Activated CD4-positive, alpha-beta T cell treated with anti-CD3 and anti-CD28 coated beads for 4 hours (primary cell): ENCODE data around the gene TREX2.

Experiments
- DNase-seq, 2 donors: peaks; one replicate each; pipeline ENCODE4 v3.0.0-alpha.2; 2020

The TREX2 gene

DNA sequence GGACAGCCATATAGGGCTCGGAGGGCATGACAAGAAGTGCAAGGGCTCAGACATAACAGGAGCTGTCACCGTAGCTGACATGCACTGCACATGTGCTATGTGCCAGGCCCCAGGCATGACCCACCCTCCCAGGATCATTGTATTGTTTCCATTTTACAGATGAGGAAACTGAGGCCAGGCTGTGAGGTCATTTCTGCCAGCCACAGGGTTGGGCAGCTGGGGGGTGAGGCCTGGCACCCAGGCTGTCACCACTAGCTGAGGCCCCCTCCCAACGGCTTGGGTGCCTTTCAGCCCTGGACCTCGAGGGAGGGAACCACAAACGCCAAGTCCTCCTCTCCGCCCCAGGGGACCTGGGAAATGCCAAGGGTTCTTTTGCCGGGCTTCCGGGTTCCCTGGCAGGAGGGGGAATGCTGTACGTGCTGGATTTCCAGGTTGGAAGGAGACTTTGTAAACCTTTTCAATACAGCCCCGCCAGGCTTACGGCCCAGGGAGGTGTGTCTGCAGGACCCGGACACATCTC lies 12.6 kb downstream of the TREX2 start:
- no peak for DNase-seq

DNA sequence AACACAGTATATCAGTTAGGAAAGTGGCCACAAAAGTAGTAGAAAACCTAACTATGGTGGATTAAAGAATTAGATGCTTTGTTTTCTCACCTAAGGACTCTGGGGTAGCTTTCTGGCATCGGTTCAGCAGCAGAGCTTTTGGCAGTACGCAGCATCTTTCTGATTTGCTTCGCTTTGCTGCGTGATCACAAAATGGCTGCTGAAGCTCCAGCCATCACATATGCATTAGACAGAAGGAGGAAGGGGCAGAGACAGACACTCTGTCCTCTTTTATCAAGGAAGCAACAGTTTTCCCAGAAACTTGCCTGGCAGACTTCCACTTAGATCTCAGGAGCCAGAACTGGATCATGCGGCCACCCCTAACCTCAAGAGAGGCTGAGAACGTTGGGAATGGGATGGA lies 15.1 kb downstream of the TREX2 start:
- DNase-seq: no peak

DNA sequence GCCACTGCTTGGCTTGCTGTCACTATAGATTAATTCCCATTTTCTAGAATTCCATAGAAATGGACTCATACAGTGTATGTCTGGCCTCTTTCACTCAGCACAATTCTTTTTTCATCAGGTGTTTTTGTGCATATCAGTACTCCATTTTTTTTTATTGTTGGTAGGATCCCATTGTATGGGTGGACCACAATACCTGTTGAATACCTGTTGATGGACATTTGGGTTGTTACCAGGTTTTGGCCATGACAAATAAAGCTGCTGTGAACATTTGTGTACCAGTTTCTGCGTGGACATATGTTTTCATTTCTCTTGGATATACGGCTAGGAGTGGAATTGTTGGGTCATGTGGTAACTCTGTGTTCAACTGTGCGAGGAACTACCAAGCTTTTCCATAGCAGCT lies 19.7 kb downstream of the TREX2 start:
- DNase-seq: no peak

DNA sequence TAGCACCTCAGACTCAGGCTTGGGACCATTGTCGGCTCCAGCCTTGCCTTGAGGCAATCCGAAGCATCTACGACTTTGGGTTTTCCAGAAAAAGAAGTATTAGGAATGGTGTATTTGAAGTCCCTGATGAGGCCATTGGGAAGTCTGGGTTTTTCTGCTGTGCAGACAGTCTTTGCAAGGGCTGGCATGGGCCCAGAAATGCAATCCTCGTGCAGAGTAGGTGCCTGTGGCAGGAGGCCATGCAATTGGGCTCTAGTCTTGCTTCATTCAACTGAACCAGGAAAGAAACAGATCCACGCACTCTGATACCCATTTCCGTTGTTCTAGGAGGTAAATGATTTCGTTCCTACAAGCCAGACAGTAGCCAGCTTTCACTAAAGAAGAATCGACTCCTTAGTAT lies 22.2 kb downstream of the TREX2 start:
- DNase-seq: no peak

DNA sequence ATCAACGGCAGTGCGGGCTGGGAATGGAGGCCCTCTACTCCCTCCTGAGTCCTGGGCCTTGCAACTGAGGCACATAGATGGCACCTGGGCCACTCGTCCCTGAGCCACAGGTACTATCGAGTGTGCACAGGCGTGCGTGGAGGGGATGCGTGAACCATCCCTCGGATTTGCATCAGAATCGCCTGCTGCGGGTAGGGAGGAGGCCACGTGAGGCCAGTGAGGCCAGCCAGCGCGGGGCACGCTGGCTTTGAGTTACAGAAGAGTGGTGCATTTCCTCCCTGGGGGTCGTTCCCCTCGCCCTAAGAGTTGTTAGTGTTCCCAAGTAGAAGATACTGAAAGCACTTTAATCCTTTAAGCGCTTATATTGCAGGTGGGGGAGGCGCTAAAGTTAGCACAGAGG lies 24.0 kb downstream of the TREX2 start:
- DNase-seq: no peak

DNA sequence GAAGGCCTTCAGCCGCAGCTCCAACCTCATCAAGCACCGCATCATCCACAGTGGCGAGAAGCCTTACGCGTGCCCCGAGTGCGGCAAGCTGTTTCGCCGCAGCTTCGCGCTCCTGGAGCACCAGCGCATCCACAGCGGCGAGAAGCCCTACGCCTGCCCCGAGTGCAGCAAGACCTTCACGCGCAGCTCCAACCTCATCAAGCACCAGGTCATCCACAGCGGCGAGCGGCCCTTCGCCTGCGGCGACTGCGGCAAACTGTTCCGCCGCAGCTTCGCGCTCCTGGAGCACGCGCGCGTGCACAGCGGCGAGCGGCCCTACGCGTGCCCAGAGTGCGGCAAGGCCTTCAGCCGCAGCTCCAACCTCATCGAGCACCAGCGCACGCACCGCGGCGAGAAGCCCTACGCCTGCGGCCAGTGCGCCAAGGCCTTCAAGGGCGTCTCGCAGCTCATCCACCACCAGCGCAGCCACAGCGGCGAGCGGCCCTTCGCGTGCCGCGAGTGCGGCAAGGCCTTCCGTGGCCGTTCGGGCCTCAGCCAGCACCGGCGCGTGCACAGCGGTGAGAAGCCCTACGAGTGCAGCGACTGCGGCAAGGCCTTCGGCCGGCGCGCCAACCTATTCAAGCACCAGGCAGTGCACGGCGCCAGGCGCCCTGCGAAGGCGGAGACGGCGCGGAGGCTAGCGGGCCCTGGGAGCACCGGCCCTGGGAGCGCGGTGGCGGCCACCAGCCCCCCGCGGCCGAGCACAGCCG lies 24.8 kb downstream of the TREX2 start:
- DNase-seq: no peak

DNA sequence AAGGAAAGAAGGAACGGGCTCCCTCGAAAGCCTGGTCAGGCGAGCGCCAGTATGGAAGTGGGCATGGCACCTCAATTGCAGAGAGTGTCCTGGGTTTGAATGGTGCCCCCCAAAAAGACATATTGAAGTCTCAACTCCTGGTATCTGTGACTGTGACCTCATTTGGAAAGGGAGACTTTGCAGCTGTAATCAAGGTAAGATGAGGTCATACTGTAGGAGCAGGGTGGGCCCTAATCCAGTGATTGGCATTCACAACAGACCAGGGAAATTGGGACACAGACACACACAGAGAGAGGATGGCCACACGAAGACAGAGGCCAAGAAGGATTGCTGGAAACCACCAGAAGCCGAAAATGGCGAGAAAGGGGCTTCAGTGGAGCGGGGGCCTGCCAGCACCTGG lies 28.2 kb downstream of the TREX2 start:
- no peak for DNase-seq

DNA sequence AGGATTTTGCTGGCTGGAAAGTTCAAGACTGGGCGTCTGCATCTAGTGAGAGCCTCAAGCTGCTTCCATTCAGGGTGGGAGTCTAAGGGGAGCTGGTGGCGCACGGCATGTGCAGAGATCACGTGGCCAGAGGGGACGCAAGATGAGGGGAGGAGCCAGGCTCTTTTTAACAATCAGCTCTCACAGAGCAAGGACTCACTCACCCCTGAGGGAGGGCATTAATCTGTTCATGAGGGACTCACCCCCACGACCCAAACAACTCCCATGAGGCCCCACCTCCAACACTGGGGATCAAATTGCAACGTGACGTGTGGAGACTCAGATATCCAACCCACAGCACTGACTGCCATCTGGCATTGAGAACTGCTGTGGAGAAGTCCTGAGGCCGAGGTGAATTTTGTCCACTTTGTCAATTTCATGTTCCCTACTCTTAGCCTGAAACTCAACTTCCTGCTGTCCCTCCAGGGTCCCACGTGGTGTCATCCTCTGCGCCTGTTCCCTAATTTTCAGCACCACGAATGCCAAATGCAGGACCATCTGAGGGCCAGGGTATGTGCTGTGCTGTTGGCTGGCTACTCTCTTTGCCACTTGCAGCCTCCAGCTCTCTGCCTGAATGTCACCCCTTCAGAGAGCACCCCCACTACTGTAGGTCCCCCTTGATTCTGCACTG lies 28.9 kb downstream of the TREX2 start:
- DNase-seq: no peak

DNA sequence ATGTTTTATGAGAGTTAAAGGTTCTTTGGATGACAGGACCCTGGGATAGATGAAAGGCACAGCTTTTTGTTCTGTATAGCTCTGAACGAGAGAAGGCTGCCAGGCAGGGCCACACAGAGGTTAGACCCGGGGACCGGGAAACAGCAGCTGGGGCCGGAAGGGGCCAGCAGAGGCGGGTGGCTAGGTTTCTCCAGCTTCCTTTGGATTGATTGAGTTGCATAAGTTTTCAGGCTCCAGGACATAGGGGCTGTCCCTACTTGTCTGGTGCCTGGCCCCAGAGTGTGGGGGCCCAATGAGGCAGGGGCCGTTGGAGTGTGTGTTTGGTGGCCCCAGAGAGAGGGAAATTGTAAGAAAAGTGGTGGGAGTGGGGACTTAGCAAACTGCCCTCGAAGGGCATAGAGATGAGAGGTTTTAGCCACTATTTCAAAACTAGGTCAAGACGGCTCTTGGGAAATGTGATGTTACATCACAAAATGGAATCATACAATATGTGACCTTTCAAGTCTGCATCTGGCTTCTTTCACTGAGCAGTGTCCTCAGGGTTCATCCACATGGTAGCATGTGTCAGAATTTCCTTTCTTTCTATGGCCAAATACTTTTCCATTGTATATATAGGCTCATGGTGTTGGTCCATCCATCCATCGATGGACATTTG lies 30.9 kb downstream of the TREX2 start:
- DNase-seq: no peak

DNA sequence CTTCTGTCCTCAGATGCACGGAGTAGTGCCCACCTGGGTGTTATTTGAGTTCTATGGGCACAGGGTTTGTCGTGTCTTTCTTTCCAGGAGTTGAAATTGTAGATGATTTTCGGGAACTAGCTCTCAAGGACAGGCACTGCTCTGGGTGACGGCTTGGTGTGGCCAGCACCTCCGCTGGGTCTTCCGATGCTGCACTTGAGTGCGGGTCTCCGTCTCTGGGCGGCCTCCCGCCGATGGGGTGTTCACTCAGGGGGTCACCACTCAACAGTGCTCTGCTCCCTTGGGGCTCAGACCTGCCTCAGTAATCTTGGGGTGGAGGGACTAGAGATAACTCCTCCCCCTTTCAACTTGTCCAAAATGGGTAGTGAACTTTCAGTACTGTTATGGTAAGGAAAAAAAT lies 32.1 kb downstream of the TREX2 start:
- DNase-seq: no peak

DNA sequence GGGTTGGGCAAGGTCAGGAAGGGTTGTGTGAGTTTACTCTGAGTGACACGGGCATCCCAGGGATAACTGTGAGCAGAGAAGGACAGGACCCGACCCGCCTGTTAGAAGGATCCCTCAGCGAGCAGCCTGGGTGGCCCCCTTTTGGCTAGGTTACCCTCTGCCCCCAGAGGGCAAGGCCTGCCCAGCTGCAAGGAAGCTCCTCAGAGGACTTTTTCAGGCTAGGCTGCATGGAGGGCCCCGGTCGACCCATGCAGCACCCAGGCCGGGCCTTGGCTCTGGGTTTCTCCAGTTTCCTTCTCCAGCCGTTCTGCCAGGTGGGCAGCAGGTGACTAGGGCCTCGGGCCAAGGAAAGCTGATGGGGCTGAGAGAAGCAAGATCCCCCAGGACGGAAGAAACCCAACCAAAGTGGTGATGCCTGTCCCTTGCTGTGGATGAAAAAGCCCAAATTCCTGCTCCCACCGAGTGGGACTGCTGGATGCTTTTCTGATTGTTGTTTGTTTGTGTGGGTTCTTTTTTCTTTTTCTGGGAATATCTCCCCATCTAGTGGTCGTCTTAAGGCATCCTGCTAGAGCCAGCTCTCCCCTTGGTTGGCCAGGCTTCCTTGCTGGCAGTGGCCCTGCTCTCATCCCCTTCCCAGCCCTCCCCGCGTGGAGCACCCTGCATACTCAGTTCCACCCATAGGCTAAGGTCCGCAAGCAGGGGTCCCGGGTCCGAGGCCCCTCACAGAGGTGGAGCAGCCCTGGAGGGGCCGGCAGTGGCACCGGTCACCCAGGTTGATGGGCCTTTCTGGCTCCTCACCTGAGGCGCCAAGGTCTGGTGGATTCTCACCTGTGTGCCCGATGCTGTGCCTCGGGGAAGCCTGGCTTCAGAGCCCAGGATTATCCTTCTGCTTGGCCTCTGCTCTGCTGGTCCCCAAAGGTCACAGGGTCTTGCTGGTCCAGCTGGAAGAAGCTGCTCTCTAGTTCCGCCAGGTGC lies 32.8 kb downstream of the TREX2 start:
- no peak for DNase-seq

DNA sequence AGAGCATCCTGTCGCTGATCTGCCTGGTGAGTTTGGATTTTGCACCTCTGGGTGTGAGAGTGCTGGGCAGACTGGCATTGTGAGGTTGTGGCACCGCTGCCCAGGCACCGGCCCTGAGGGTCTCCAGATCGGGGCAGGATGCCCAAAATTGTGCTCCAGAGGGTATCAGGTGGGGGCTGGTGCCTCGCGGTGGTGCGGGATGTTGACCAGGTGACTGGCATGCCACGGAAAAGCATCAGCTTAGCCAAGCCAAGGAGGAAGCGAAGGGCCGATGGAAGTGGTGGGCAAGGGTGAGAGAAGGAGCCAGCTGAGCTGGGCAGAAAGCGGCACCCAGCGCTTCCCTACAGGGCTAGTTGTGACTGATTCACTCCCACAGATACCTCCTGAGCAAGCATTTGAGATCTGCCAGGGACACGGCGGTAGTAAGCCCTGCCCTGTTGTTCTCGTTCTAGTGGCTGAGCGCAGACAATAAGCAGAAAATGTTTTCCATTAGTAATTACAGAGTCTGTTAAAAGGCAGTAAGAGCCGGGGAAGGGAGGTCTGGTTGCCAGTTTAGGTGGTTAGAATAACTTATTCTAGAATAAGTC lies 33.8 kb downstream of the TREX2 start:
- DNase-seq: no peak

DNA sequence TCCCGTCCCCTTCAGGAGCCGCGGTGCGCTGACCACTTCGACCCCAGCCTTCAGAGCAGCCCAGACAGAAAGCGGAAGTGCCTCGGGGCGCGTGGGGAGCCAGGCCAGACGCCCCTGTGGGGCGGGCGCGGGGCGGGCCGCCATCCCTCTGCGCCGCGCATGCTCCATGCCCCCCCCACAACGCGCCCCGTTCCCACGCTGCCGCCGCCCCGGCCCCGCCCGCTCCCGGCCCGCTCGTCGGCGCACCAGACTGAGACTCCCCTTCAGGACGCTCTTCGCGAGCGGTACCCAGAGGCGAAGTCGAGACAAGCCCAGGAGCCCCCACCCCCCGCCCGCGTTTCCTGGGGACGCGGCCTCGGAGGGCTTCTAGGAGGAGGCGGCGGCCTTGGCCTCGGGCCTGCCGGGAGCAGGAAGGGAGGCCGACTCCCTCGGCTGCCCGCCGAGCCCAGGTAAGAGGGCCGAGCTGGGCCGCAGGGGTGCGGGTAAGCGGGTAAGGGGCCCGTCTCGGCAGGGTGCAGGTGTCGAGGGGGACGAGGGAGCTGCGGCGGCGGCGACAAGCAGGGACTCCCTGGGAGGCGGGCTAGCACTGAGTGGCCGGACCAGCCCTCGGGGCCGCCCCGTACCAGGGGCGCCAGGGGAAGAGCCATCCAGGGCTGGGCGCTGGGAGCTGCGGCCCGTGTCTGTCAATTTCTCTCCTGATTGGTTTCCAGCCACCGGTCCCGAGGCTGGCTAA lies 34.4 kb downstream of the TREX2 start, which contains the start of gene ZFP92:
ZFP92 (plus strand) TSS at position 218 of the 733 bp plus-strand sequence. CDS start 6,851 bp downstream, outside the sequence.
- DNase-seq: peak; percentile 35 to 41

DNA sequence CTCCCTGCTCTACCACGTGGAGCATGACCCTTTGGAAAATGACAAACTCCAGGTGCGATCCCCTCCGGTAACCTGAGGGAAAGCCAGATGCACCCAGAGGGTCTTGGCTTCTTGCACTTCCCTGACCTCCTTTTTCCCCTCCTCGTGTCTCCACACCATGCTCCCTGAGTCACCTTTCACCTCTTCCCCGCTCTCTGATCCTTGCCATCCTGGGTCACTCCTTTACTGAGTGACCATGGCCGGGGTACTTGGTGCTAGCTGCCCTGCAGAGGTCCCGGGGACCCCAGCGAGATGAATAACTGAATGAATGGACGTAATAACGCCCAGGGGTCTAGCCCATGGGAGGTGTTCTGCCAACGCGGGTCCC lies 35.0 kb downstream of the TREX2 start:
- DNase-seq: no peak

DNA sequence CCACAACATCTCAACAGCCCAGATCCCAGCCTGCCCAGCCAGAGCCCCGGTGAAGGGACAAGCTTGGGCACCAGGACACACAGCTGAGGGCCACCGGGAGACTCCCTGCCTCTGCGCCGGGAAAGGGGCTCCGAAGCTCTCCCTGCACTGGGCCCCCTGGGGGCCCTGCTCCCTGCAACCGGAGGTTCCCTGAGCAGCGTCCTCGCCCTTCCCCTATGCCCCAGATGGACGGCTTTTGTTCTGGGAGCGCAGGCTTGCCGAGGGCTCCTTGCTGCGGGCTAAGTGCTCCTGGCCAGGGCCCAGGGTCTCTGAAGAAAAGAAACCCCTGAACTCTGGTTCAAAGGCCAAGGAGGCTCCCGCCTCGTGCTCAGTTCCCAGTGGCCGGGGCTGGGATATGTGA lies 35.5 kb downstream of the TREX2 start:
- DNase-seq: no peak

DNA sequence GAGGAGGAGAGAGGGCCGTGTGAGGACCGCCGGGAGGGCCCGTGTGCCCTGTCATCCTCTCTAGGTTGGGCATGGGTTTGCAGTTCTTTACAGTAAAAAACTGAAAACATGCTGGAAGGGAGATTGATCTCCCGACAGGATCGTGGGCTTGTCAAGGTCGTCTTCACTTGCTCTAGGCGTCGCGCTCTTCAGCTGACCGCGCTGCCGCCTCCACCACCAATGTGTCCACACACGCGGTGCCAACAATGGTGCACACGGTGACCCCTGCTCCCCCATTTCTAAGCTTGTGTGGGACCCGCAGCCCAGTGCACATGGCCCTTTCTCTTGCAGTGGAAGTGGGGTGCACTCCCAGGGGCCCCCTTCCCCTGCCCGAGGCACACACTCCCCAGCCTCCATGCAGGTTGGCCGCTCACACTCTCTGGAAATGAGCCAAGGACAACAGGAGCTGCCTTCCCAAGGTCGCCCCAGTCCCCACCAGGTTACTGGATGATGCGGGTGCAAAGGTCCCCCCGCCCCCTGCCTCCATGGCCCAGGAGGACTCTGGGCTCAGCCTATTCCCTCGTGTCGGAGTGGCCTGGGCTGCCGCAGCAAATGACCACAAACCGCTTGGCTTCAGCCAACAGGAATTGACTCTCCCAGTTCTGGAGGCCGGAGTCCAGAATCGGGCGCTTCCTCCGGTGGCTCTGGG lies 36.3 kb downstream of the TREX2 start:
- no peak for DNase-seq

DNA sequence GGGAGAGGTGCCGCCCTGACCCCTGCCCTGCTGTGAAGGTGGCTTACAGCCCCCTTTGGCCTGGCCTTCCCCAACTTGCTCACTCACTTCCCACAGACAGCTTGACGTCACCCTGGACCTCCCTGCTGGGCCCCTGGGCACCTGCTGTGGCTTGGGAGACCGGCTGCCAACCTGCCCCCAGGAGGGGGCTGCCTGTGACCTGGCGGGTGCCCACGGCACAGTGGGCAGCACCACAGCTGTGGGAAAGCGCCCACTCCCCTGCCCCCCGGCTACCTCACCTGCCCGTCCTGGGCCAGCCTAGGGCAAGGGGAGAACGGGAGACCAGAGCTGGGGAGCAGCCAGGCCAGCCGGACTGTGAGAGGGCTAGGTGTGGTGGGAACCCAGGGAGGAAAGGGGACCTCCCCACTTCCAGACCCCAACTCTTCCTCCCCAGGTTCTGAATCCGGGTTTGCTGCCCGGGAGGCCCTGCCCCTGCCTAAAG lies 36.9 kb downstream of the TREX2 start:
- no peak for DNase-seq

DNA sequence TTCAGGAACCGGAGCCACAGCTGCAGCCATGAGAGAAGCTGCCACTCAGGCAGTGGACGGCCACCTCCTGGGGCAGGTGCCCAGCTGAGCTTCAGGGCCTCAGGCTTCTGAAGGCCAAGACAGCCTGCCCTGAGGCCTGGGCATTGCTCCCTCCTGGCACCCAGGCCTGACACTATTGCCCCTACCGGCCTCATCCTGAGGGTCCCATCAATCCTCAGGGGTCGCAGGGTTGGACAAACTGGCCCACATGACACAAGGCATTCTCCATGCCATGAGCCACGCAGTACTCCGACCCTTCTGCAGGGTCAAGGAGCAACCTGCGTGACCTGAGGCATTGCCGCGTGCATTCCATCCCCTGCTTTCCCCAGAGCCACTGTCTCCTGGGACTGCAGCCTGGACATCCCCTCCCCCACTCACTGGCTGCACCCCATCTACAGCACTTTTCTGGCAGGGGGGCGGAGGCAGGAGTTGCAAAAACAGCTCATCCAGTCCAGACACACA lies 37.6 kb downstream of the TREX2 start:
- no peak for DNase-seq

DNA sequence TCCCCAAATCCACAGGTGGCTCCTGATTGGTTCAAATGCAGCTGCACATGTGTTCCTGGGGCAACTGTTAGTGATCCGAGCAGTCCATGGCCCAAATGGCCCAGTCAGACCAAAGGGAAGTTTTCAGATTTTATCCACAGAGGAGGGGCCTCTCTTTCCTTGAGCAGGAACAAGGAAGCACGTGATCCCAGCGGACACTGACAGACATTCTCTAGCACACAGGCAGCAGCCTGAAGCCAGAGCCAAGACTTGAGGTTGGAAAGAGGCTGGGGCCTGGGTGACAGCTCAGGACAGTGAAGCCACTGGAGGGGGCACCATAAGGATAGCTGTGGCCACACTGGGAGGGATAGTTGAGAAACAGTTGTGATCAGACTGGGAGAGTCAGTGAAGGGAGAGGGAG lies 38.1 kb downstream of the TREX2 start:
- DNase-seq: no peak

DNA sequence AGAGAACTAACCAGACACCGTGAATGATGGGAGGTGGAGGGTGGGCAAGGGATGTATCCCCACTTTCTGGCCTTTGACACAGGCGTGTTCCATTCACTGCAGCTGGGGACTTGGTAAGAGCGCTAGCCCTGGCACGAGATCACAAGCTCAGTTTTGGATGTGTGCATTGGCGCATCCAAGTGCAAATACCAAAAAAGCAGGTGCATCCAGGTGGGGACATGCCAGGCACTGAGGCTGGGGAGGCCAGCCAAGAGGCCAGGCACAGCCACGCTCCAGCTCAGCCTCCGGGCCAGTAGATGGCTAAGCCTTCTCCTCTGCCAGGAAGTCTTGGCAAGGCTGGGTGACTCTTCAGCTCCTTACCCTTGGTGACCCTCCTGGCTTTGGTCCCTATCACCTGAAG lies 39.0 kb downstream of the TREX2 start:
- no peak for DNase-seq

DNA sequence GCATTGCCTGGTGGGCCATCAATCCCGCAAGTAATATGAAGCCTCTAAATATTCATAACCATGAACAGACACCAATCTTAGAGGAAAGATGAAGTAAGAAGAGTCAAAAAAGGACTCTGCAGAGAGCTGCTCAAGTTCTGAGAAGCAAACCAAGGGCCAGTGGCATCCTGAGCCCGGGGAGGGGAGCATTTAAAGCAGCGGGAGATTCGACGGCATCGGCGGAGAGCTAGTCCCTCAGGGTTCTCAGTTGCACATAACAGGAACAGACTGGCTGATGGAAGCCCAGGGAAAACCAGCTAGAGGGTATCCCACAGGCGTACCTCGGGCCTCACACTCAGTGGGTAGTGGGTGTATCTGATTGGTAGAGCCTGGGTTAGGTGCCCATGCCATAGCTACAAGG lies 39.8 kb downstream of the TREX2 start:
- DNase-seq: no peak
